ENCODE data around the gene TIGD2.

DNA sequence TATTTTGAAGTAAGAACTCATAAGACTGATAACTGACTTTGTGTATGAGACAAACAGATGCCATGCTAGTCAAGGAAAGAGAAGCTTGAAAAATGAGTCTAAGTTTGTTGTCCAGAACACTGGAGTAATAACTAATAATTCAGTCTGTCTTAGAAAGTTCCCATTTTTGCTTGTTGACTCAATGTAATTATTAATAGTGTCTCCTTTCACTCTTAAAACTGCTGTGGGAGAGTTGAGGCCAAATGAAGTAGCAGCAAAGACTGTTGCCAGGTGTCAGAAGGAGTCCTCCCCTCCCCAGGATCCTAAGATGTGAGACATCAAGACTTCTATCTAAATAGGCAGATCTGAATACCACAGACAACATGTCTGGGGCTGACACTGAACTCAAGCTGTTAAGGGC, 33.6 kb upstream of the TIGD2 start:
- TF ChIP-seq CTCF (IDR thresholded peaks at IDR 0.05 in 8 of 11, conservative IDR thresholded peaks at IDR 0.05 in 3 of 11) (no peak), POLR2AphosphoS5 (IDR thresholded peaks at IDR 0.05) (no peak)

All from spleen (tissue), 7 donors.